IgD-negative memory B cell (primary cell): ENCODE measurements around the gene SYT6. TPM values are rescaled to one million over a fixed set of nuclear protein-coding genes. Genes with fewer than 3 reads are reported as not detected.

Source experiments
- H3K27ac Mint-ChIP-seq, 3 donors: one replicate each; pipeline ENCODE4 v1.8.0; 2020 to 2022; ENCODE audit warnings: mild to moderate bottlenecking in 3 of 3, mixed read lengths in 3 of 3, moderate library complexity in 1 of 3
- H3K27me3 Mint-ChIP-seq: one replicate; pipeline ENCODE4 v1.8.0; 2021; ENCODE audit warnings: mixed read lengths
- H3K36me3 Mint-ChIP-seq: one replicate; pipeline ENCODE4 v1.8.0; 2020; ENCODE audit warnings: mild to moderate bottlenecking, mixed read lengths
- H3K4me1 Mint-ChIP-seq, 3 donors: one replicate each; pipeline ENCODE4 v1.8.0; 2020 to 2022; ENCODE audit warnings: mixed read lengths in 3 of 3, mild to moderate bottlenecking in 1 of 3
- H3K4me3 Mint-ChIP-seq, 4 donors: one replicate each; pipeline ENCODE4 v1.8.0; 2020 to 2022; ENCODE audit warnings: mild to moderate bottlenecking in 4 of 4, mixed read lengths in 4 of 4, moderate library complexity in 3 of 4
- H3K9me3 Mint-ChIP-seq, 3 donors: one replicate each; pipeline ENCODE4 v1.8.0; 2020 to 2021; ENCODE audit warnings: mixed read lengths in 3 of 3, mild to moderate bottlenecking in 1 of 3
- polyA plus RNA-seq: library from polyadenylated mRNA; unstranded; fragments of 300-500 nt; fragmentation: Illumina TruSeq; gene quantifications from one replicate; pipeline ENCODE4 v1.2.3, GENCODE V29; 2021

Gene SYT6, protein sequence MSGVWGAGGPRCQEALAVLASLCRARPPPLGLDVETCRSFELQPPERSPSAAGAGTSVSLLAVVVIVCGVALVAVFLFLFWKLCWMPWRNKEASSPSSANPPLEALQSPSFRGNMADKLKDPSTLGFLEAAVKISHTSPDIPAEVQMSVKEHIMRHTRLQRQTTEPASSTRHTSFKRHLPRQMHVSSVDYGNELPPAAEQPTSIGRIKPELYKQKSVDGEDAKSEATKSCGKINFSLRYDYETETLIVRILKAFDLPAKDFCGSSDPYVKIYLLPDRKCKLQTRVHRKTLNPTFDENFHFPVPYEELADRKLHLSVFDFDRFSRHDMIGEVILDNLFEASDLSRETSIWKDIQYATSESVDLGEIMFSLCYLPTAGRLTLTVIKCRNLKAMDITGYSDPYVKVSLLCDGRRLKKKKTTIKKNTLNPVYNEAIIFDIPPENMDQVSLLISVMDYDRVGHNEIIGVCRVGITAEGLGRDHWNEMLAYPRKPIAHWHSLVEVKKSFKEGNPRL
- not detected for polyA plus RNA-seq

DNA sequence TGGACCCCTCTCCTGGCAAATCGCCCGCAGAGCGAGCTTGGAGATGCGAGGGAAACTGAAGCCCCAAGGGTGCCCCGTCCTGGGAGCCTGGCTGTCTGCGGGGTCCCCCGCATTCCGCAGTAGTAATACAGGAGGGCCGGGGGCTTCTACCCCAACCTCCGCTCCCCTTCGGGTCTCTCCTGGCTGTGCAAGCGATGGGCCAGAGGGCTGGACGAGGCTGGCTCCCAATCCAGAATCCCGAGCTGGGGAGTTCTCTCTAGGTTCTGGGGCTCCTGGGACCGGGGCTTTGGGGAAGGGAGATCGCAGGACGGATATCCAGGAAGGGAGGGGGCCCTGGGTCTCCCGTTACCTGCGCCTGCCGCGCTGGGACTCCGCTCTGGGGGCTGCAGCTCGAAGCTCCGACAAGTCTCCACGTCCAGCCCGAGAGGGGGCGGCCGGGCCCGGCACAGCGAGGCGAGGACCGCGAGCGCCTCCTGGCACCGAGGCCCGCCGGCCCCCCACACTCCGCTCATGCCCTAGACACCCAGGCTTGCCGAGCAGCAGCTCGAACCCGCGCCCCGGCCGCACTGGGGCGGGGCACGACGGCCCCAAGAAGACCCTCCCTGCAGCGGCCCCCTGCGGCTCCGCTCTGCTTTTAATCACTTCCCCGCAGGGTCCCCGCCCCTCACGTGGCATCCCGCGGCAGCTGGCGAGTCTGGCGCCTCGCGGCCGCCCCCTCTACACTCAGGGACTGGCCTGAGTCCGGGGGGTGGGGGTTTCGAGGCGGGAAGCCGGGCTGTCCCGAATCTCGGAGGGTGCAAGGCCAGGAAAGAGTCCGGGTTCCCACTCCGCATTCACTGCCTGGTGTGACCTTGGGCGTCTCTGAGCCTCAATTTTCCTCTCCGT, at the start of gene SYT6:
TSS of gene SYT6 (minus strand) at position 609 of the 885 bp plus-strand sequence. CDS start at position 512, 97 bp downstream.
- Mint-ChIP-seq H3K4me1 (peaks cover 0 to 5% (median 0%) of the 10 kb centered on the region in 3 donors), H3K27me3 (peaks cover 61% of the 10 kb centered on the region), H3K9me3 (peaks cover 0 to 2% (median 0%) of the 10 kb centered on the region in 3 donors), H3K27ac (no peak within 1 kb of the TSS), H3K4me3 (peak within 1 kb of the TSS in 3 of 4 donors; percentile 16 to 60 (median 58)), H3K36me3 (peaks cover 2% of the 10 kb centered on the region)

DNA sequence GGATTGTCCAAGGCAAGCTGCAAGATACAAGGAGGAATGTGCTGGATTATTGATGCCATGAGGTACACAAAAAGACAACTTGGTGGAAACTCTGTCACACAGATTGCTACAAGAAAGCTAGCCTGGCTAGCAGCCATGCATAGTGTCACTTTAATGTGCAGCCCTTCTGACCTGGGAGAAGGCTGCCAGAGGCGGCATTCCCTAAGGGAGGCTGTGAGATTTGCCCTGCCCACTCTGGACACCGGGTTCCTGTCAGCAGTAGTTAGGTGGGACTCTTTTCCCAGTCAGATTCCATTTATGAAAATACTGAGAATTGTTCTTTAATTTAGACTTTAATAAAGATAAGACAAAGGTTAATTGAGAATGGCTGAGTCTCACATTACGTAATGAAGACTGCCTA, 47.8 kb upstream of the SYT6 start:
- Mint-ChIP-seq H3K36me3 (no peaks in the 10 kb centered on the region), H3K4me3 (no peak overlapping the region), H3K27me3 (peaks cover 8% of the 10 kb centered on the region), H3K27ac (no peak overlapping the region), H3K9me3 (peaks cover 0 to 3% (median 2%) of the 10 kb centered on the region in 3 donors), H3K4me1 (no peaks in the 10 kb centered on the region)

DNA sequence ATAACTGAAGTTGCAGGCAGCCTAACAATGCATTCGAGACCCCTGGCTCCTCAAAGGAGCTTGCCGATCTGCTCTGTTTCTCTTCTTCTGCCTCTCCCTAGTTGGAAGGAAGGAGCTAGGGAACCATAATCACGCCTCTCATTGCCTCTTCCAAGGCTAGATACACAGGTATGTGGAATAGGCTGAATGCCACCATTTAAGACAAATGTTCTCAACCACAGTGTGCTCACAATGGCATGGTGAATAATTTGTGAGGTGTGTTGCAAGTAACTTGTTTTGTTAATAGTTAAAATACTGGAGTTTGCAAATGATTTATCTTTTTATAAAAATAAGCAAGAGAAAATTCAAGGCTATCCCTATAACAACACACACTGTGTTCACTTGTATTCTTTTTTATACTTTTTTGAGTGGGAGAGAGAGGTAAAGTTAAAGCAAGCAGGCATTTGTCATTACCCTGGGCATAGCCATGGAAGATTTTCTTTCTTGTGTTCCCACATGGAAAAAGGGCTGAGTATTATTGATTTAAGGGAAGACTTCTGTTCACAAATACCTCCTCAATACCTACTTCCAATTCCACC, 45.4 kb upstream of the SYT6 start:
- Mint-ChIP-seq H3K4me1 (no peaks in the 10 kb centered on the region), H3K4me3 (no peak overlapping the region), H3K9me3 (peaks cover 0 to 5% (median 2%) of the 10 kb centered on the region in 3 donors), H3K27ac (no peak overlapping the region), H3K27me3 (peaks cover 10% of the 10 kb centered on the region), H3K36me3 (peaks cover 3% of the 10 kb centered on the region)

DNA sequence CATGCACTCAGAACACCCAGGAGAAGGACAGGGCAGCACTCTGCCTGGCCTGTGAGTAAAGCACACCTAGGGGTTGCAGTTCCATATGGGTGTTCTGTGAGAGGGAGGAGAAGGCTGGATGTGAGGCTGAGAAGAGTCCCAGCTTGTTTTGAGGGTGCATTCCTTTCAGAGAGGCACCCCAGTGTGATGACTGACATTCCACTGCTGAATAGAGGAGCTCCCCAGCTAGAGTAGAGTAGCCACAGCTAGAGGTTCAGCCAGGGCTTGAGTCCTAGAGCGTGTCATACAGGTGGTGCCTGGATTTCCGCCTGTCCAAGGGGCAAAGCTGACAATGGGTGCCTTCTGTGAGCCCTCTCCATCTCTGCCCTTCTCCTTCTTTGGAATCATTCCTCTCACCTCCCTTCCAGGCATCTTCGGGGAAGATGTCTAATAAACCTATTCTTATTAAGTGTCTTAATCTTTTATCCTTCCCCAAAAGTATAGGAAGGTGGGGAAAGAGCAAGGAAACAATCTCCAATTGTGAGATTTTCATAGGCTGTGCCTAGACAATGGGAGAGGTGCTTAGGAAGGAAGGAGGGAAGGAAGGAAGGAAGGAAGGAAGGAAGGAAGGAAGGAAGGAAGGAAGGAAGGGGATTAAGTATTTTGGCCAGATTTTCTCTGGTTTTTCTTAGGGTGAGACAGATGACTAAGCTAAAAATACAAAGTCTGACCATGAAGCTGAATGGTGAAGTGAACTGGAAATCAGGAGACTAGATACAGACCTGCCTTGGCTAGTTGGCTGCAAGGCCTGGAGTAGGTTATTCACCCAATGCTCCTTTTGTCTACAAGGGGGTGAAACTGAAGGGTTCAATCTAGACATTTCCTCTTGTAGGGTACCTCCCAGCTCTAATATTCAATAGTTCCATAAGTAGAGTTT, 43.6 kb upstream of the SYT6 start:
- no peaks in the 10 kb centered on the region for H3K4me1 Mint-ChIP-seq
- peaks cover 3% of the 10 kb centered on the region for H3K36me3 Mint-ChIP-seq
- H3K27me3 Mint-ChIP-seq: peaks cover 13% of the 10 kb centered on the region

DNA sequence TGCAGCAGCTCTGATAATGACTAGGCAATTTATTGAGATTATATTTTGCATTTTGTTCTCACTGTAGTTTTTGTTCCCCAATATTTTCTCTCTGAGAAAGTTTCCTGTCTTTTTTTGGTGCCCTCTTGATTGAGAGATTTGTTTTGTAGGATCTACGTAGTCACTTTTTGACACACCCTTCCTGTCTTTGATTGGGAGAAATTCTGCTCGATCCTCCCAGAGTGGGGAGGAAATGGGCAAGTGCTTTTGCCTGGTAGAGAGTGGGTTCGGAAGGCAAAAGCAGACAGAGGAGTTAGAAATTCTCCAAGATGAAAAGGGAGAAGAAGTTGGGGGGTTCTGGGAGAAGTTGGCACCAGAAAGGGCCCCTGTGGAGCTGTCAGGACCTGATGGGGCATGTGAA, 42.1 kb upstream of the SYT6 start:
- Mint-ChIP-seq H3K4me3 (no peak overlapping the region), H3K4me1 (no peaks in the 10 kb centered on the region), H3K27ac (no peak overlapping the region), H3K27me3 (peaks cover 13% of the 10 kb centered on the region), H3K36me3 (peaks cover 3% of the 10 kb centered on the region), H3K9me3 (peaks cover 0 to 9% (median 2%) of the 10 kb centered on the region in 3 donors)

More for the DNA sequence above, 43.6 kb upstream of the SYT6 start:
- H3K4me3 Mint-ChIP-seq: no peak overlapping the region
- H3K27ac Mint-ChIP-seq: no peak overlapping the region
- peaks cover 0 to 9% (median 2%) of the 10 kb centered on the region in 3 donors for H3K9me3 Mint-ChIP-seq

DNA sequence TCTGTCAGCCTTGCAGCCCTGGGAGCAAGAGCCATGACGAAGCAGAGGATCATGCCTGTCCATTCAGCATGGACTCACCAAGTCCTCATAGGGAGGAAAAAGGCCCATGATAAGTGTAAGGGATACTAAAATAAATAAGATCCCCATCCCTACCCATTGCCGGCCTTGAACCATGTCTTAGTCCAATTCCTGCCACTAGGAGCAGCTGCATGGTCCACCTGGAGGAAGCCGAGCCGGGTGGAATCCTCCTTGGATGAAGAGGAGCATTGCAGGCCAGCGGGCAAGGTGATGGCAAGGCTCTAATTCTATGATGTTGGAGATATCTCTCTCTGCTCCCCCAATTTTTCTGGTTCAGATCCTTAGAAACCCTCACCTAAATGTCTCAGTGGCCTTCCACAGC, 38.7 kb upstream of the SYT6 start:
- H3K4me3 Mint-ChIP-seq: no peak overlapping the region
- no peaks in the 10 kb centered on the region for H3K4me1 Mint-ChIP-seq
- H3K27me3 Mint-ChIP-seq: peaks cover 18% of the 10 kb centered on the region
- H3K36me3 Mint-ChIP-seq: peaks cover 3% of the 10 kb centered on the region
- H3K27ac Mint-ChIP-seq: no peak overlapping the region
- H3K9me3 Mint-ChIP-seq: peaks cover 0 to 7% (median 0%) of the 10 kb centered on the region in 3 donors

DNA sequence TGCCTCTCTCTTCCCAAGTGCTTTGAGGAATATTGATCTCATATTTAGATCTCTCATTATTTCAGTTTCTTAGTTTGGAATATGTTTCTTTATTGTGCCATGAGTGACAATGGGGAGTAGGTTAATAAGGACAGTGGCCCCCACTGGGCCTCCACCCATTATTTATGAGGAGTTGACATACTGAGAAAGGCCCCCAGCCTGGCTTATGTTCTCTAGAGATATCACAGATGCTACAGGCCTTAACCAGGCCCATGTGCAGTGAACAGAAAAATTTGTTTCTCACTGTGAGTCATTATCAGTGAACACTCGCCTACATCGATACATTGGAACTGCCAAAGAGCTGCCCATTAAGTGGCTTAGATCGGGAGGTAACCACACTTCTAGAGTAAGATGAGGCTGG, 35.7 kb upstream of the SYT6 start:
- Mint-ChIP-seq H3K4me1 (no peaks in the 10 kb centered on the region), H3K36me3 (no peaks in the 10 kb centered on the region), H3K4me3 (no peak overlapping the region), H3K27ac (peak overlapping the region in 1 of 3 donors; percentile 40), H3K9me3 (peaks cover 0 to 7% (median 0%) of the 10 kb centered on the region in 3 donors), H3K27me3 (peaks cover 12% of the 10 kb centered on the region)

DNA sequence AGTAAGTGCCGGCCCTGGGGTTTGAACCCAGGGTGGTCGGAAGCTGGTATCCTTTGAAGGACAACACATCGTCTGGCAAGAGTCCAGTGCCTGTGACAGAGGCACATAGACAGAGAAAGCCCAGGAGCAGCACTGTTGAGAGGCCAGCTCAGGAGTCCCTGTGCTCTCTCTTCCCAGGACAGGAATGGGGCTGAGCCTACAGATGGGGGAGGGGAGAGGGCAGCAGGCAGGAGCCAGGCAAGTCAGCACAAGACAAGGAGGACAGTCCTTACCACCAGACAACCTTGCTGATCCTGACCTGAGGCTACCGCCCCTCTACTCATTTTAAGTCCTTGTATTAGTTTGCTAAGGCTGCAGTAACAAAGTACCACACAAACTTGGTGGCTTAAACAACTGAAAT, 27.7 kb upstream of the SYT6 start:
- H3K4me3 Mint-ChIP-seq: no peak overlapping the region
- peaks cover 0 to 1% (median 0%) of the 10 kb centered on the region in 3 donors for H3K9me3 Mint-ChIP-seq
- no peaks in the 10 kb centered on the region for H3K36me3 Mint-ChIP-seq
- H3K27me3 Mint-ChIP-seq: no peaks in the 10 kb centered on the region
- H3K4me1 Mint-ChIP-seq: no peaks in the 10 kb centered on the region
- no peak overlapping the region for H3K27ac Mint-ChIP-seq

DNA sequence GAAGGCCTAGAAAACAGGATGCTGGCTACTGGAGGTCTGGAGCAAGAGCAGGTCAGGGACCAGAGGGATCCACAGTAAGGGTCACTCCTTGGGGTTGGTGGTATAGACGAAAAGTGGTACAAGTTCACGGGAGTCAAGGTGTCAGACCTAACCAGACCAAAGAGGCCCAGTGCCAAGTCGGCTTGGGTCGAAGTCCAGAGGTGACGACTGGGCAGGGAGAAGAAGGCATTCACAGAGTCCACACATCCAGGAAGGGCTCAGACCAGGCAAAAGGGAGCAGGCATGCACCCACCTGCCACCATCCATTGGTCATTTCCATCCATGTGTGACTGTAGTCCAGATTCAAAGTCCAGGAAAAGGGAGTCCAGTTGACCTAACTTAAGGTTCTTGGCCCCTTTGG, 27.1 kb upstream of the SYT6 start:
- H3K36me3 Mint-ChIP-seq: no peaks in the 10 kb centered on the region
- H3K4me1 Mint-ChIP-seq: peaks cover 0 to 1% (median 0%) of the 10 kb centered on the region in 3 donors
- peaks cover 0 to 1% (median 0%) of the 10 kb centered on the region in 3 donors for H3K9me3 Mint-ChIP-seq
- H3K27ac Mint-ChIP-seq: no peak overlapping the region
- no peak overlapping the region for H3K4me3 Mint-ChIP-seq
- no peaks in the 10 kb centered on the region for H3K27me3 Mint-ChIP-seq

DNA sequence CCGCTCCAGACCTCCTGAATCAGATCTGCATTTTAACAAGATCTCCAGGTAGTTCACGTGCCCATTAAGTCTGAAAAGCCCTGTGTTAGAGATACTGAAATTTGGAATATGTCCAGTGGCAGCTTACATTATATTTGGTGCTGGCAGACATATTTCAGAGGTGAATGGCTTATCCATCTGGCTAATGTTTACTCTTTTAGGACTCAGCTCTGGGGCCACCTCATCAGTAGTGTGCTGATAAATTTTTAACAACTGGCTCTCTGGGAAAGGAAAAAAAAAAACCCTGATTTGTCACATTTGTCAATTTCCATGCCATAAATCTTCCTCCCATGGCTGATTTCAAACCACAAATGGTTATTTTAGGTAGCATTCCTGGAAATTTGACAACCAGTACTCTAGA, 25.3 kb upstream of the SYT6 start:
- Mint-ChIP-seq H3K27me3 (no peaks in the 10 kb centered on the region), H3K4me1 (peaks cover 0 to 1% (median 0%) of the 10 kb centered on the region in 3 donors), H3K36me3 (no peaks in the 10 kb centered on the region), H3K9me3 (peaks cover 0 to 1% (median 0%) of the 10 kb centered on the region in 3 donors), H3K4me3 (no peak overlapping the region), H3K27ac (no peak overlapping the region)

DNA sequence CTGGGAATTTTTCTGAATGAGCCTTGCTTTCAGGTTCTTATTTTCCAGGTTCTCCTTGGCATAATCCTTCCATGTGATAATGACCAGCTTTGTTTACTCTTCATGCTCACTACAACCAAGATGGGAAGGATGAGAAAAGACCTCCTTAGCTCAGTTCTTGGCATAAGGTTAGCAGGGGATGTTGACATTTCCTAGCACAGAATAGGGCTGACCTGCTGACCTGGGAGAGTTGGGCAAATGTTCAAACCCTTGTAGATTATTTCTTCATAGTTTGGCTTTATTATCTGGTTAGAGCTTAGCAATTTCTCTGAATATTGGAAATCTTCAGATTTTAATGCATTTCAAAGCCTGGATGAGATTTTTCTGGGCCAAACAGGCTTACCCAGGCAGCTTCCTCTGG, 23.6 kb upstream of the SYT6 start:
- Mint-ChIP-seq H3K4me3 (no peak overlapping the region), H3K4me1 (peaks cover 0 to 1% (median 0%) of the 10 kb centered on the region in 3 donors), H3K27me3 (no peaks in the 10 kb centered on the region), H3K9me3 (peaks cover 0 to 1% (median 0%) of the 10 kb centered on the region in 3 donors), H3K36me3 (no peaks in the 10 kb centered on the region), H3K27ac (no peak overlapping the region)

DNA sequence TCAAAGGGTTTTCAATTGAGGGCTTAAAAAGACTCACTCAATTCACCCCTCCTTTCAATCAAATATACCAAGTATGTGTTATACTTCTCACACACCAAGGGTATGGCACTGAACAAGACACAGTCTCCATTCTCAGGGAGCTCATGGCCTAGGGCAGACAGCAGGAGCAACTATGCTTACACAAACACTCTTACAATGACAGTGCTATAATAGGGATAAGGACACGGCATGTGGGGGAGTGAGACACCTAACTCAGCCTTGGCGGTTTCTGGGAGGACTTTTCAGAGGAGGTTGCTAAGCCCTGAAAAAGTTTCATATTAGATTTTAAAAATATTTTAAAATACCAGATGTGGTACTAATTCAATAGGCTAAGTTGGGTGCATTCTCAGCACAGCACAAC, 22.7 kb upstream of the SYT6 start:
- H3K27ac Mint-ChIP-seq: no peak overlapping the region
- peaks cover 0 to 1% (median 0%) of the 10 kb centered on the region in 3 donors for H3K4me1 Mint-ChIP-seq
- H3K36me3 Mint-ChIP-seq: no peaks in the 10 kb centered on the region
- H3K27me3 Mint-ChIP-seq: no peaks in the 10 kb centered on the region
- no peak overlapping the region for H3K4me3 Mint-ChIP-seq
- H3K9me3 Mint-ChIP-seq: peaks cover 0 to 1% (median 0%) of the 10 kb centered on the region in 3 donors

DNA sequence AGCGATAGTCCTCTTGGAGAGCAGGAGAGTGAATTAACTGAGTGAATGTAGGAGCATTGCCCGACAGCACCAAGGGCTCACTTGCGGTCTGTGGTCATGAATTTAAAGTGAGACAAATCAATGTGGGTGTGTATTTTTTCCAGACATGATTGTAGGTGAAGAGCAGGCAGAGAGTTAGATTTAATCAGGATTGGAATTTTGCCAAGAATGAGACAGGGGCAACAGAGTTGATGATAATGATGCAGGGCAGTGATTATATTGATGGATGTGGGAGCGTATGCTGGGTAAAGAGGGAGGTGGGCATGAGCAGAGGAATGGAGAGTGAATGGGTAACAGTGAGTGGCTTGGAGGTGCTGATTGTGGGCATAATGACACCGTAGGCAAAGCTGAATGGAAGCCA, 20.0 kb upstream of the SYT6 start:
- H3K36me3 Mint-ChIP-seq: no peaks in the 10 kb centered on the region
- no peaks in the 10 kb centered on the region for H3K27me3 Mint-ChIP-seq
- H3K4me3 Mint-ChIP-seq: no peak overlapping the region
- H3K4me1 Mint-ChIP-seq: peaks cover 0 to 1% (median 0%) of the 10 kb centered on the region in 3 donors
- H3K9me3 Mint-ChIP-seq: peaks cover 0 to 1% (median 0%) of the 10 kb centered on the region in 3 donors
- no peak overlapping the region for H3K27ac Mint-ChIP-seq

DNA sequence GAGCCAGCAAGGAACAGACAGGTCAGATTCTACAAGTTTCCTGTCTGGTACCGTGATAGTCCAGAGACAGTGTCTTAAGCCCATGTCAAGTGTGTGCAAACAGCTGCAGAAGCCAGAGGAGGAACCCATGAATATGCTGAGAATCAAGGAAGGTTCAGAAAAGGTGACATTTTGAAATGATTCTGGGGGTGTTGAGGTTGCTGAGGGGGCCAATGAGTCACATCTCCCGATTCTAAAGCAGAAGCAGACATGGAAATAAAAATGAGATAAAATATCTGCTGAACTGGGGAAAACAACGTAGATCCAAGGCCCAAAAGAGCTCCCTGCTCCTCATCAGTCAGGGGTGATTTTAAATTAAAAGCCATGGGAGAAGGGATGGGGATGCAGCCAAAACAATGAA, 15.8 kb upstream of the SYT6 start:
- H3K9me3 Mint-ChIP-seq: no peaks in the 10 kb centered on the region
- no peaks in the 10 kb centered on the region for H3K36me3 Mint-ChIP-seq
- peaks cover 4% of the 10 kb centered on the region for H3K27me3 Mint-ChIP-seq
- H3K4me3 Mint-ChIP-seq: no peak overlapping the region
- no peak overlapping the region for H3K27ac Mint-ChIP-seq
- H3K4me1 Mint-ChIP-seq: no peaks in the 10 kb centered on the region
